ENCODE data around the gene ZWILCH.

The ZWILCH gene

DNA sequence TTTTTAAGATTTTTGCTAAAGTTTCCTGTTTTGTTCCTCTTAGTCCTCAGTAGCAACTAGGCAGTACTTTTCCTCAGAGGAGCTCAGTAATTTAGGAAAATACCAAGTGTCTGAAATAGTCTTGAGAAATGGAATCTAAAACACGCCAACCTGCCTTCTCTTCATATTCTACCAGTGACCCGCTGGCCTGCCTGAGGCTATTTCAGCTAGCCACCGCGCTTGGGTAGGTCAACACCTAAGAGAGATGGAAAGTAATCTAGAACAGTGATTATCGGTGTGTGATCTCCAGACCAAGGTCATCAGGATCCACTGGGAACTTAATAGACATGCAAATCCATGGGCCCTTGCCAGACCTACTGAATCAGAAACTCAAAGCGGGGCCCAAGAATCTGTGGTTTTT is 53.1 kb downstream of the ZWILCH start:
- H3K4me3 ChIP-seq (ENCODE audit: control insufficient read depth, low read depth, low read length), result no peak overlapping the region
- TF ChIP-seq, protein P1, sequence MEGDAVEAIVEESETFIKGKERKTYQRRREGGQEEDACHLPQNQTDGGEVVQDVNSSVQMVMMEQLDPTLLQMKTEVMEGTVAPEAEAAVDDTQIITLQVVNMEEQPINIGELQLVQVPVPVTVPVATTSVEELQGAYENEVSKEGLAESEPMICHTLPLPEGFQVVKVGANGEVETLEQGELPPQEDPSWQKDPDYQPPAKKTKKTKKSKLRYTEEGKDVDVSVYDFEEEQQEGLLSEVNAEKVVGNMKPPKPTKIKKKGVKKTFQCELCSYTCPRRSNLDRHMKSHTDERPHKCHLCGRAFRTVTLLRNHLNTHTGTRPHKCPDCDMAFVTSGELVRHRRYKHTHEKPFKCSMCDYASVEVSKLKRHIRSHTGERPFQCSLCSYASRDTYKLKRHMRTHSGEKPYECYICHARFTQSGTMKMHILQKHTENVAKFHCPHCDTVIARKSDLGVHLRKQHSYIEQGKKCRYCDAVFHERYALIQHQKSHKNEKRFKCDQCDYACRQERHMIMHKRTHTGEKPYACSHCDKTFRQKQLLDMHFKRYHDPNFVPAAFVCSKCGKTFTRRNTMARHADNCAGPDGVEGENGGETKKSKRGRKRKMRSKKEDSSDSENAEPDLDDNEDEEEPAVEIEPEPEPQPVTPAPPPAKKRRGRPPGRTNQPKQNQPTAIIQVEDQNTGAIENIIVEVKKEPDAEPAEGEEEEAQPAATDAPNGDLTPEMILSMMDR (conservative IDR thresholded peaks at IDR 0.05; ENCODE audit: control insufficient read depth, insufficient read depth, low read depth, low read length), result no peak
- DNase-seq (ENCODE audit: low read depth), result no peak

DNA sequence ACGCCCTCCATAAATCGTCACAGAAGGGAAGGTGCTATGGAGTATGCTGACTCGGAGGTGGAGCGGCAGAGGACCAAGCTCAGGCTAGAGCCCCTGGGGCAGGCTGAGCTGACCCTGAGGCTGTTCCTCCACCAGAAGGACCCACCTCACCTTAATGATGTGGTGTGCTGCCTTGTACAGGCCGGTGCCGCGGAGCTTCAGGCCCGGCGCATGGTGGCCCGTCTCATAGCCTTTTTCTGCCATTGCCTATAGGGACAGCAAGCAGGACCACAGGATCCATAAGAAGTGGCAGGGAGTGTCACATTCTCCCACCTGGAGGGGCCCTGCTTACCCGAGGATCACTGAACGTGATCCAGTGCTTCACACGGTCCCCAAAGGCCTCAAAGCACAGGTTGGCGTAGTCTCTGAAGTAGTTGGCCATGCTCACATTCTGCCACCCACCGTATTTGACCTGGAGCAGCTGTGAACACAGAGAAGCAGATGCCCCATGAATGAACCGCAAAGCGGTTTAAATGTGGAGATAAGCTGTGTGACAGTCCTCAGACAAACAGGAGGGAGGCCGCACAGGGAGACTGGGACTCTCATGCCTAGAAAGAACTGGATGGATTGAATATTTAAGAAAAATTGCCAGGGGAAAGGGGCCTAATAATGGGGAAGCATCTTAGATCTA is 55.9 kb downstream of the ZWILCH start:
- no peak overlapping the region for H3K4me3 ChIP-seq (ENCODE audit: control insufficient read depth, low read depth, low read length)
- no peak for DNase-seq (ENCODE audit: low read depth)
- TF ChIP-seq, protein P1 (conservative IDR thresholded peaks at IDR 0.05; ENCODE audit: control insufficient read depth, insufficient read depth, low read depth, low read length), result no peak

DNA sequence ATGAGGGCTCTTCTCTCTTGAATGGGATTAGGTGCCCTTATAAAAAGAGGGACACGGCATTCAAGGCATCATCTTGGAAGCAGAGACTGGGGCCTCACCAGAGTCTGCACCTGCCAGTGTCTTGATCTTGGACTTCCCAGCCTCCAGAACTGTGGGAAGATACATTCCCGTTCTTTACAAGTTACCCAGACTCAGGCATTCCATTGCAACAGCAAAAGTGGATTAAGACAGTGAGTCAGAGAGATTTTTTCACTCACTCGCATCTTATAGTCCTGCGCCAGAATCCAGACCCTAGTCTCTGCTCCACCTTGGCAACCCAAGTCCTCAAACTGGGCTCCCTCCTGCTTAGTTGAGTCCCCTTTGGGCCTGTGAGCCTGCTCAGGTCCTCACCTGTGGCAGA is 58.0 kb downstream of the ZWILCH start:
- no peak overlapping the region for H3K4me3 ChIP-seq (ENCODE audit: control insufficient read depth, low read depth, low read length)
- DNase-seq (ENCODE audit: low read depth), result no peak
- TF ChIP-seq, protein P1 (conservative IDR thresholded peaks at IDR 0.05; ENCODE audit: control insufficient read depth, insufficient read depth, low read depth, low read length), result no peak

DNA sequence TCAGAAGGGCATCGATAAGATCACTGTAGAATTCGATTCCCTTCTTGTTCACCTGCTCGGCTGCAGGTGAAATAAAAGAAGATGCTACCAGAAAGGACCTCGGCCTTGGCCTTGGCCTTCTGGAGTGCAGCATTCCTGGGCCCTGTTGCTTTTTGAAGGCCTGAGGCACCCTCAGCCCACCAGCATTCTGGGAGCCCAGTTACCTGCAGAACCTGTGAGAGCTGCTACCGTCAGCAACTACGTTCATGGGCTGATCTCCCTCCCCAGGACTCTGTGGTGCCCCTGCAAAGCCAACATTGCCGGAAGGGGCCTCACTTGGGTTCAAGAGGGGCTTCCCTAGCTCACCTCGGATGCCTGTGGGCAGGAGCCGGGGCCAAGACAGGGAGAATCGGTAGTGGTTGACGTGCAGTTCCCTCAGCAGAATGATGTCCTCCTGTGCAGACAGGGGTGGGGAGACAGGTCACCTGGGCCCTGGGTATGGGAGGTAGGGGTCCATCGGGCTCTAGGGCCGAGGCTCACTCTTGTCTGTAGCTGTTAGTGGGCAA is 58.5 kb downstream of the ZWILCH start:
- DNase-seq (ENCODE audit: low read depth), result no peak
- H3K4me3 ChIP-seq (ENCODE audit: control insufficient read depth, low read depth, low read length), result no peak overlapping the region
- TF ChIP-seq, protein P1 (conservative IDR thresholded peaks at IDR 0.05; ENCODE audit: control insufficient read depth, insufficient read depth, low read depth, low read length), result no peak

DNA sequence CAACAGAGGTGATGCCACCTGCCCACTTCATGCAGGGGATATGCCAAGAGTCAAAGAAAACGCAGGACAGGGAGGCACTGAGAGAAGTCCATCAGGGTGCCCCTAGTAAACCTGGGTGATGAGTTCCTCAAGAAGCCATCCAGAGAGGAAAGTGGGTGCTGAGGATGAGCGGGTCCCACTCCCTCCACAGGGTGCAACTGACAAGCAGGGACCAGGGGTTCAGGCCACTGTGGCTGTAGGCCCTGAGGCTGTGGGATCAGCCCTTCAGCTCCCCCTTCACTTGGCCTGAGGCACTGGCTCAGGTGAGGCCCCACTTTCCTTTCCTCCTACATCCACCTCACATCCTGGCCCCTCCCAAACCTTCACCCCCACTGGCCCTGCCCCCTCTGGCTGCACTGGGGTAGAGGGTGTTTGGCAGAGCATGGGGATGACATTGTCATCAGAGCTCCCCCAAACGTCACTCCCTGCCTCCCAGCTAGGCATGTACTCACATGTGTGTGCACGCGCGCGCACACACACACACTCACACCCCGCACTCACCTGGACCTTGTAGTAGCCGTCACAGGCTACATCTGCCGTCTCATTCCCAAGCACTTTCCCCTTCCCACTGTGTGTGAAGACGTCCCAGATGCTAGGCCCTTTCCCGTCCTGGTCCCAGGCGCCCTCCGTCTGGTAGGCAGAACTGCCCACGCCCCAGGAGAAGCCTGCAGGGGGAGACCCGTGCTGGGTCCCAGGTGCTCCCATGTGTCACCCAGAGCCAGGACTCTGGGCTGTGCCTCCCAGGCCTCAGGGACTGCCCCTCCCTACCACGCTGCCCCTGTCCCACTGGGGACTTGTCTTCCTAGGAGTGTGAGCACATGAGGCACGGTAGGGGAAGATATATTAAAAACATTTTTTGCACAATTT is 59.3 kb downstream of the ZWILCH start:
- TF ChIP-seq, protein P1 (conservative IDR thresholded peaks at IDR 0.05; ENCODE audit: control insufficient read depth, insufficient read depth, low read depth, low read length), result no peak
- DNase-seq (ENCODE audit: low read depth), result no peak
- H3K4me3 ChIP-seq (ENCODE audit: control insufficient read depth, low read depth, low read length), result no peak overlapping the region

DNA sequence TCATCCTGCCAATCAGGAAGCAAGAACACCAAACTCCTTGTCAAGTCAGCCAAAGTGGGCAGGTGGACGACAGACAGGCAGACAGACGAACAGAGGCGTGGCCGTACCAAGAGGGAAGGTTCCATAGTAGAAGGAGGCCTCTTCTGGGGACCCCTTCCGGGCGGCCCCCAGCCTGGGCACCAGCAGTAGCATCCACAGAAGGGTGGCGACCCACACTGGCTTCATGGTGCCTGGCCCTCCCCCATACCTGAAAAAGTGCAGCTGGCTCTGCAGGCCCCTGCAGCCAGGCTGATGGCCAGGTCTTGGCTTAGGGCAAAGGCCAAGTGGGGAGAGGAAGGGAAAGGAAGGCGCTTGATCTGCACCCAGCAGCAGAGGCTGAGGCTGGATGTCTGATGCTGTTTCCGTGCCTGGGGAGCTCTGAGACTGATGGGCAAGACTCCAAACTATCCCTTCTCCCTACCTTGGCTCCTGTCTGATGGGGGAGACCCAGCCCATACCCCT is 60.1 kb downstream of the ZWILCH start:
- DNase-seq (ENCODE audit: low read depth), result no peak
- TF ChIP-seq, protein P1 (conservative IDR thresholded peaks at IDR 0.05; ENCODE audit: control insufficient read depth, insufficient read depth, low read depth, low read length), result no peak
- H3K4me3 ChIP-seq (ENCODE audit: control insufficient read depth, low read depth, low read length), result no peak overlapping the region
